ENCODE results near the gene EAPP. TPM values are rescaled to one million over a fixed set of nuclear protein-coding genes. Genes with fewer than 3 reads are reported as not detected.

EAPP gene, protein sequence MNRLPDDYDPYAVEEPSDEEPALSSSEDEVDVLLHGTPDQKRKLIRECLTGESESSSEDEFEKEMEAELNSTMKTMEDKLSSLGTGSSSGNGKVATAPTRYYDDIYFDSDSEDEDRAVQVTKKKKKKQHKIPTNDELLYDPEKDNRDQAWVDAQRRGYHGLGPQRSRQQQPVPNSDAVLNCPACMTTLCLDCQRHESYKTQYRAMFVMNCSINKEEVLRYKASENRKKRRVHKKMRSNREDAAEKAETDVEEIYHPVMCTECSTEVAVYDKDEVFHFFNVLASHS
- total RNA-seq (ENCODE audit: low replicate concordance): 53.6 and 56.1 TPM in 2 replicates

DNA sequence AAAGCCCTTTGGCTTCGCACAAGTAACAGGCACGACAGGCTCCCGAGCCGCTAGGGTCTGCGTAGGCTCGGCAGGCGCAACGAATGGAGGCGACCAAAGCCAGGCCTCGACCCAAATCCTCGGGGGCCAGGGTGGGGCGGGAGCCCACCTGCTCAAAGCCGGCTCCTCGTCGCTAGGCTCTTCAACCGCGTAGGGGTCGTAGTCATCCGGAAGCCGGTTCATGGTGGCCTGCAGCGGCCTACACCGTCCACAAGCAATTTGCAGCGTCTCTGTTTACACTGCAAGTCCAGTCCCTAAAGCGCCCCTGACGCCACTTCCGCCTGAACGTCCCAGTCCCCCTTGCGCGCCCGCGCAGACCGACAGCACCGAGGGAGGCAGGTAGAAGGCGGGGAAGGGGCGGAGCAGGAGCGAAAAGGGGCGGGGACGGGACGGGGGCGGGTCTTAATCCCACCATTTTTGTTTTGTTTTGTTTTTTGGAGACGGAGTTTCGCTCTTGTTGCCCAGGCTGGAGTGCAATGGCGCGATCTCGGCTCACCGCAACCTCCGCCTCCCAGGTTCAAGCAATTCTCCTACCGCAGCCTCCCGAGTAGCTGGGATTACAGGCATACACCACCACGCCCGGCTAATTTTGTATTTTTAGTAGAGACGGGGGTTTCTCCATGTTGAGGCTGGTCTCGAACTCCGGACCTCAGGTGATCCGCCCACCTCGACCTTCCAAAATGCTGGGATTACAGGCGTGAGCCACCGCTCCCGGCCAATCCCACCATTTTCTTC is at the start of gene EAPP:
Gene EAPP (minus strand): TSS at position 295 of the 774 bp plus-strand sequence. CDS start 73 bp downstream, at position 222.
- TF ChIP-seq, protein P1, sequence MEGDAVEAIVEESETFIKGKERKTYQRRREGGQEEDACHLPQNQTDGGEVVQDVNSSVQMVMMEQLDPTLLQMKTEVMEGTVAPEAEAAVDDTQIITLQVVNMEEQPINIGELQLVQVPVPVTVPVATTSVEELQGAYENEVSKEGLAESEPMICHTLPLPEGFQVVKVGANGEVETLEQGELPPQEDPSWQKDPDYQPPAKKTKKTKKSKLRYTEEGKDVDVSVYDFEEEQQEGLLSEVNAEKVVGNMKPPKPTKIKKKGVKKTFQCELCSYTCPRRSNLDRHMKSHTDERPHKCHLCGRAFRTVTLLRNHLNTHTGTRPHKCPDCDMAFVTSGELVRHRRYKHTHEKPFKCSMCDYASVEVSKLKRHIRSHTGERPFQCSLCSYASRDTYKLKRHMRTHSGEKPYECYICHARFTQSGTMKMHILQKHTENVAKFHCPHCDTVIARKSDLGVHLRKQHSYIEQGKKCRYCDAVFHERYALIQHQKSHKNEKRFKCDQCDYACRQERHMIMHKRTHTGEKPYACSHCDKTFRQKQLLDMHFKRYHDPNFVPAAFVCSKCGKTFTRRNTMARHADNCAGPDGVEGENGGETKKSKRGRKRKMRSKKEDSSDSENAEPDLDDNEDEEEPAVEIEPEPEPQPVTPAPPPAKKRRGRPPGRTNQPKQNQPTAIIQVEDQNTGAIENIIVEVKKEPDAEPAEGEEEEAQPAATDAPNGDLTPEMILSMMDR (IDR thresholded peaks at IDR 0.05; ENCODE audit: insufficient read depth, low read length): no peak
- peak; percentile 95 for DNase-seq (ENCODE audit: low read depth)
- peak within 1 kb of the TSS; percentile 95 for H3K4me3 ChIP-seq (ENCODE audit: low read depth, low read length)

DNA sequence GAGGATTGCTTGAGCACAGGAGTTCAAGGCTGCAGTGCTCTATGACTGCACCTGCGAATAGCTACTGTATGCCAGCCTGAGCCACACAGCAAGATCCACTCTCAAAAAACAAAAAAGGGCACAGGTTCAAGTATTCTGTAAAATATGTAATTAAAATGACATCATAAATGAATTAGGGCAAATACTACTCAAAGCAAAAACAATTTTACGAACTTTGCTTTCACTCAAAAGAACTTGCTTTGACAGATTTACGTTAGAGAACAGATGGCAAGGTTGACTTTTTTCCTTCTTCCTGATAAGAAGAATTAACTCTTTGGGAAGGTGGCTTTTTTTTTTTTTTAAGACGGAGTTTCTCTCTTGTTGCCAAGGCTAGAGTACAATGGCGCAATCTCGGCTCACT is 44.0 kb upstream of the EAPP start:
- DNase-seq (ENCODE audit: low read depth): no peak
- H3K4me3 ChIP-seq (ENCODE audit: low read depth, low read length): no peak overlapping the region
- TF ChIP-seq, protein P1 (IDR thresholded peaks at IDR 0.05; ENCODE audit: insufficient read depth, low read length): no peak

DNA sequence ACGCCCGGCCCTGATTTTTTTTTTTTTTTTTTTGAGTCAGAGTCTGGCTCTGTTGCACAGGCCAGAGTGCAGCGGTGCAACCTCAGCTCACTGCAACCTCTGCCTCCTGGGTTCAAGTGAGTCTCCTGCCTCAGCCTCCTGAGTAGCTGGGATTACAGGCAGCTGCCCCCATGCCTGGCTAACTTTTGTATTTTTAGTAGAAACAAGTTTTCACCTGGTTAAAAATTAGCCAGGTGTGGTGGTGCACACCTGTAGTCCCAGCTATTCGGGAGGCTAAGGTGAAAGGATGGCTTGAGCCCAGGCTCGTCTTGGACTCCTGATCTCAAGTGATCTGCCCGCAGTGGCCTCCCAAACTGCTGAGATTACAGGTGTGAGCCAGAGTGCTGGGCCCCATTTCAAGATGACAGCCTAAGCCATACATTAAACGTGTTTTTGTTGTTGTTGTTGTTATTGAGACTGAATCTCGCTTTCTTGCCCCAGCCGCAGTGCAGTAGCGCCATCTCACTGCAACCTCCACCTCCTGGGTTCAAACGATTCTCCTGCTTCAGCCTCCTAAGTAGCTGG is 42.7 kb upstream of the EAPP start:
- H3K4me3 ChIP-seq (ENCODE audit: low read depth, low read length): no peak overlapping the region
- no peak for DNase-seq (ENCODE audit: low read depth)
- TF ChIP-seq, protein P1 (IDR thresholded peaks at IDR 0.05; ENCODE audit: insufficient read depth, low read length): no peak

DNA sequence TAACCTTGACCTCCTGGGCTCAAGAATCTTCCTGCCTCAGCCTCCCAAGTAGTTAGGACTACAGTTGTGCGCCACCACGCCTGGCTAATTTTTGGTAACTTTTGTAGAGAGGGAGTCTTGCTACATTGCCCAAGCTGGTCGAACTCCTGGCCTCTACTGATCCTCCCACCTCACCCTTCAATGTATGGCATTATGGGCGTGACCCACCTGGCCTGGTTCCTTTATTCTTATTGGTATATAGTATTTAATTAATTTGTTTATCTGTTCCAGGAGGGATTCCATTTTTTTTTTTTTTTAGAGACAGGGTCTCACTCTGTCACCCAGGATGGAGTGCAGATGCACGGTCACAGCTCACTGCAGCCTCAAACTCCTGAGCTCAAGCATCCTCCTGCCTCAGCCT is 40.9 kb upstream of the EAPP start:
- H3K4me3 ChIP-seq (ENCODE audit: low read depth, low read length): no peak overlapping the region
- TF ChIP-seq, protein P1 (IDR thresholded peaks at IDR 0.05; ENCODE audit: insufficient read depth, low read length): no peak
- DNase-seq (ENCODE audit: low read depth): no peak

DNA sequence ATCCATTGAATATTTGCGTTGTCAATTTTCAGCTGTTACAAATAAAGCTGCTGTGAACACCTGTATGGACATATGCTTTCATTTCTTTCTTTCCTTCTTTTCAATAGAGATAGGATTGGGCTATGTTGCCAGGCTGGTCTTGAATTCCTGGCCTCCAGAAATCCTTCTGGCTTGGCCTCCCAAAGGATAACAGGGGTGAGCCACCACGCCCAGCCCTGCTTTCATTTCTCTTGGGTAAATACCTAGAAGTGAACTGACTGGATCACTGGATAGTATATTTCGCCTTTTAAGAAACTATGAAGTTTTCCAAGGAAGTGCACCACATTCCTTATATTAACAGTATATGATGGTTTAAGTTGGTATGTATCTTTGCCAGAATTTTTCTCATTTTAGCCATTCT is 32.3 kb upstream of the EAPP start:
- no peak for DNase-seq (ENCODE audit: low read depth)
- H3K4me3 ChIP-seq (ENCODE audit: low read depth, low read length): no peak overlapping the region
- TF ChIP-seq, protein P1 (IDR thresholded peaks at IDR 0.05; ENCODE audit: insufficient read depth, low read length): no peak

DNA sequence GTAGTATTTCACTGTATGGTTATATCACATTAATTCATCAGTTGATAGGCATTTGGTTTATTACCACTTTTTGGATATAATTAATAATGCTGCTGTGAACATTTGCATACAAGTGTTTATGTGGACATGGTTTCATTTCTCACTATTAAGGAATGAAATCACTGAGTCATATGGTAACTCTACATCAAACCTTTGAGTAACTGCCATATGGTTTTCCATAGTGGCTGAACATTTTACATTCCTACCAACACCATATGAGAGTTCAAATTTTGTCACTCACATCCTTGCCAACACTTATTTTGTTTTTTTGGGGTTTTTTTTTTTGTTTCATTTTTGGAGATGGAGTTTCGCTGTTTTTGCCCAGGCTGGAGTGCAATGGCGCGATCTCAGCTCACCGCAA is 30.2 kb upstream of the EAPP start:
- DNase-seq (ENCODE audit: low read depth): no peak
- no peak overlapping the region for H3K4me3 ChIP-seq (ENCODE audit: low read depth, low read length)
- TF ChIP-seq, protein P1 (IDR thresholded peaks at IDR 0.05; ENCODE audit: insufficient read depth, low read length): no peak
